NCI-H748 (cell line): ENCODE data around the gene RALGDS.

Source experiments
- DNase-seq: peaks from one replicate; lab custom pipeline; 2025; ENCODE audit not compliant: unreplicated experiment; lab: John Stamatoyannopoulos, UW

Gene RALGDS

DNA sequence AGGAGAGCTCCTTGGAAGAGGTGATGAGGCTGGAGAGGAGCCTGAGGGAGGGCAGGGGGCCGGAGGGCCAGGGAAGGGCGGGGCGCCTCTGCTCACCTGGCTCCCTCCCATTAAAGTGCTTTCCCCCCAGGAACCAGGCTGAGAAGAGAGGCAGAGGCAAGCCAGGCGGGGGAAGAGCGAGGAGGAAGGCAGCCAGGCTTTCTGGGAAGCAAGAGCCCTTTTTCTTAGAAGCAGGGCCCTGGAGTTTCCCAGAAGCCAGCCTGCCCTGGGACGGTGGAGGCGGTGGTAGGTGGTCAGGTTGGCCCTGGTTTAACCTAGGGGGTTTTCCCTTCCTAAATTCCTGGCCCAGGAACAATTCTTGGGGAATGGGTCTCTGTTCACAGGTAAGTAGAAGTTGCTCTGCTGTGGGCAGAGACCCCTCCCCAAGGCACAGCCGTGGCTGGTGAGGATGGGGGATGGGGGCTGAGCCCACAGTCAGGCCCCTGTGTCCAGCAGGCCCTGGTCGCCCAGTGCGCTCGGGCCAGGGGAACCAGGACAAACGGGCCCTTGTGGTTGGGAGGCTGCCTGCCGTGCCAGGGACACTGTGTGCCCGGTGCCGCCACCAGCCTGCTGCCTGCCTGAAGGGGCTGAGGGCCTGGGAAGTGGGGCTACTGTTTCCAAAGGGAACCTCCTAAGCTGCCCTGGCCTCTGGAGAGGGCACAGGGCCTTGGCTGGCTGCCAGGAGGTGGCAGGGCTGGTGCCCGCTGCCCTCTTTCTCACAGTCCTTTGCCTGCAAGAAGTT, 16.6 kb upstream of the RALGDS start:
- DNase-seq: no peak

DNA sequence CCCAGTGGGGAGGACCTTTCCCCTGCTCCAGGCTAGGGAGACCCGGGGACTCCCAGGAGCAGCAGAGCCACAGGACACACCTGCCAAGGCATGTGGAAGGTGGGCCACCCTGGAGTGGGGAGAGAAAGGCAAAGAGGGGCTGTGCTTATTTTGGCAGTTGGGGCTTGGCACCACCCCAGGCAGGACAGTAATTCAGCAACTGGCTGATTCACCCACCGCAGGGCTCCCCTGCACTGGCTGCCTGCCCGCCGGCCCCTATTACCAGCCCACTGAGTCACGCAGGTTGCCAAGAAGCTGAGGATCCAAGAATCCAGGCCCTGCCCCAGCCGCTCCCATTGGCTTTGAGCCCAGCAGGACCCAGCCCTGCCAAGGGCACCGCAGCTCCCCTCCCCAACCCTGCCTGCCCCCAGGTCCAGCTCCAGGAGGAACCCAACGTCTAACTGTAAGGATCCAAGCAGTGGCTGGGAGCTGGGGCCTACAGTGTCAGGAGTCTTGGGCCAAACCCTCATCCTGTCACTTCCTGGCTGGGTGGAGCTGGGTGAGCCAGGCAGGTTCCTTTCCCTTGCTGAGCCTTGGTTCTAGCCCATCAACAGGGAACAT, 14.2 kb upstream of the RALGDS start:
- DNase-seq: no peak

DNA sequence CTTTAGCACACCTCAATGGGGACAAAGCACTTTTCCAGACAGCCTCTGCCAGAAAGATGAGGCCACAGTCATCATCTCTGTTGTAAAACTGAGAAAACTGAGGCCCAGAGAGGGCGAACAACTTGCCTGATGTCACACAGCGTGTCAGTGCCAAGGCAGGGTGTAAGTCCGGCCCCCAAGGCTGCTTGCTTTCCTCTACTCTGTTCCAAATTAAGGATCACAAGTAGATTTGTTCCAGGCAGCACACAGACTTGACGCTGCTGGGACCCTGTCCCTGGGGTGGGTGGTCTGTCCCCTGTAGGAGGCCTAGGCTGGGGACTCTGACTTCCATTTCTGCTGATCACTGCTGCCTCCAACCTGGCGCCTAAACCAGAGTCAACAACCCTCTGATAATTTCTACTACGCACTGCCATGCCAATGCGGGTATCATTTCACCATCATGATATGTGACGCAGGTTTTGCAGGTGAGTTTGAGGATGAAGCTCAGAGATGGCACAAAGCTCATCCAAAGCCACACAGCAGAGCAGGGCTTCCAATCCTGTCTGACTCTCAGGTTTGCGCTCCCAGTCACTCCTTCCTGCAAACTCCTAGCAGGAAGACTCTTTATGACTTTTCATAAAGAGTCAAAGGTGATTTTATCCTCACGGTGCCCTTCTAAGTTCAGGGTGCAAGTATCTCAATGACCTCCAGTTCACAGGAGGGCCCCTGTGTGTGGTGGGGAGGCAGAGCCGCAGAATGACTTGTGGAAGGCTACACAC, 13.5 kb upstream of the RALGDS start:
- no peak for DNase-seq

- peak; percentile 95 for DNase-seq
These were observed 12.8 kb upstream of the RALGDS start for GRCh38 chr9:133133681-133134387.

- no peak for DNase-seq
These were observed 11.1 kb upstream of the RALGDS start for GRCh38 chr9:133132174-133132573.

DNA sequence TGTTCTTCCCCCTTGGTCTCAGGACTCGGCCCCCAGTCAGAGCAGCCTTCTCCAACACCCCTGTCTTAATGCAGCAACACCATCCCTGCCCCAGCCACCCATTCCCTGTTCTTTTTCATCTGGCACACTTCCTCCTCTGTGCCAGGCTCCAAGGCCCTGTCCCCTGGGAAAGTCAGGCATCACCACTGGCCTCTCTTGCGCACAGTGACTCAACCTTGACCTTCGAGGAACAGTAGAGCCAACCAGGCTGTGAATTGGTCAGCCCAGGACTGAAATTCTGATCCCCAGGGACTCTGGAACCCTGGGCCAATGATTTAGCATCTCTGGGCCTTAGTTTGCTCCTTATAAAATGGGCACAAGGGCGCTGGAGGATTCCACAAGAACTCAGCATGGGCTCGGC, 10.5 kb upstream of the RALGDS start:
- DNase-seq: no peak

DNA sequence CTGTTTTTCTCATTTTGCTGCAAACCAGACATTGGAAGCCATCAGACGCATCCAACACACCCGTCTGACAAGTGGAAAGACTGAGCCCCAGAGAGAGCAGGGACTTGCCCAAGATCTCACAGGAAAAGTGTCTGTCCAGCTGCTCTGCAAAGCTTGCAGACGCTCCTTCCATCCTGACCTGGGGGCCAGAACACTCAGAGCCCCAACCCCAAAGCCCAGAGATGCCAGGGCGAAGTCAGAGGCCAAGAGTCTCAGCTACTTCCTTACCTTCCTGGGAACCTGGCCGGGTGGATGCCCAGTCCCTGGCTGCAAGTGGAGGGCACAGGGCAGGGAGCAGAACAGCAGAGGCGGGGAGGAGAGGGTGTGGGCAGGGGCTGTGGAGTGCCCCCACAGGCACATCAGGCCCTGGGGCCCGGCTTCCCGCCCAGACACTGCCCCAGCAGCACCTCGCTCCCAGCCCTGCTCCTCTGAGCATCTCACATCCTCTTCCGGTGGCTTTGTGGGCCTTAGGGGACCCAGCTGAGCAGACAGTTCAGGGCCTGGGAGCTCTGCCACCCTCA, 9.7 kb upstream of the RALGDS start:
- no peak for DNase-seq

DNA sequence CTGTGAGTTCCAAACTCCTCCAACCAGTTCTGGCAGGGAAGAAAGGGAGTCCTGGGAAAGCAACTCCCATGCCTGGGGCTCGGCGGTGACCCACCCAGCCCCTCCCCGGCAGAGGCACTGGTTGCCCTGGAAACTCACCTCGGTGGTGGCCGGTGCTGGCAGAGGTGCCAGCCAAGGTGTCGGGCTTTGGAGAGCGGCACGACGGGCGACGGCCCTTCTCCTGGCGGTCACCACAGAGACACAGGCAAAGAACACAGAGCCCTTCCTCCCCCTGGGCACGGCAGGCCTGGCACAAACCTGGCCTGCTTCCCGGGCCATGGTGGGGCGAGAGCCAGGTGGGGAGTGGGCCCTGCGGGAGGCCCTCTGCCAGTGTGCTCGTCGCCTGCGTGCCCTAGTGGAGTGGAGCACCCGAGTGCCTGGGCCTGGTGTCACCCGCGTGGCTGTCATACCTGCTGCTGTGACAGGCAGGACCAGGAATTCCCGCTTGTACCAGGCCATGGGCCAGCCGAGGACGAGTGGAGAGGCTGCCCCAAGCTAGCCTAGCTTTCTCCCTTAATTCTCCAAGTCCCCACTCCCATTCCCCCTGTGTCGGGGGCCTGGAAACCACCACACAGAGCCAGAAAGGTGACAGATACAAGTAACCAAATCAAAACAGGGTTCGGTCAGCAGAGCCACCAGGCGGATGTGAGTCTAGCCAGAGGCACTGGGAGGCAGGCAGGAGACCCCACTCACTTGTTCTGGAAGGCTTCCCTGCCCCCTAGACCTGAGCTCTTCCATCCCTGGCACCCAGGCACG, 8.2 kb upstream of the RALGDS start:
- no peak for DNase-seq

DNA sequence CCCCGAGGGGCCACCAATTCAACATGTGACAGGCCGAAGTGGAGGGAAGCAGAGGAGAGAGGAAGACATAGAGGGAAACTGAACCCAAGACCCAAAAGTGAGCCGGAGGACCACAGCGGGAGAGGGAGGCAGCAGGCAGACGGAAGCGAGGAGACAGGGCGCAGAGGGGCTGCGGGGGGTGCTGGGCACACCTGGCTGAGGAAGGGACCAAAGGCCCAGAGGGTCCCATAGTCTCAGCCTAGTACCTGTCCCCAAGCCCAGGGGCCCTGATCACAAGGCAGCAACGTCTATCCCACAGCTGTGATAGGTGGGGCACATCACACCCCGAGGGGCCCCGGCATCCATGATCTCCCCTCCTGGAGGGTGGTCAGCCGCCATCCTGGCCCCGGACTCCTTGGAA, 7.1 kb upstream of the RALGDS start:
- no peak for DNase-seq

DNA sequence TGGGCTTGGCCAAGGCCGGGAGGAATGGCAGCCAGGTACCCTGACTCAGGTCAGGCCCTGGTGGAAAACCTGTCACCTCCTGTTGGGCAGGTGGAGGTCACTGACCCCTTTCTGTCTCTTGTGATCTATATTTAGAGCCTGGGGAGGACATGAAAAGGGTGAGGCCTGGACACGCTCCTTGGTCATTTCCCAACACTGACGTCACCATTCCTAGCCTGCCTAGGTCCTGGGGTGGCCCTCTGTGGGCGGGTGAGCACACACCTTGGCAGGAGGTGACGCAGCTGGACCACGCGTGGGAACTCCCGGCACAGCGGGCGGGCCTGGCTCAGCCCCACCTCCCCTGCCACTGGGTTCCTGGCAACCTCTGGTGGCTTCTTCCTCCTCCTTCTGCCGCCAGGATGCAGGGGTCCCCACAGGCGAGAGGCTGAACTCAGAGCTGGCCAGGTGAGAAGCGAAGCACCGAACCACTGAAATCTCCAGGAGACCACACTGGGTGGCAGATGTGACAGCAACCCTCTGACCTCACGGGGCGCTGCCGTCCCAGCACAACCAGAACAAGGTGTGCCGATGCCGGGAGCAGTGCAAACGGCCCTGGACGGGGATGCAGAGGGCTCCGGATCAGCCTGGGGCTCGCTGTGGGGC, 6.4 kb upstream of the RALGDS start:
- DNase-seq: no peak

DNA sequence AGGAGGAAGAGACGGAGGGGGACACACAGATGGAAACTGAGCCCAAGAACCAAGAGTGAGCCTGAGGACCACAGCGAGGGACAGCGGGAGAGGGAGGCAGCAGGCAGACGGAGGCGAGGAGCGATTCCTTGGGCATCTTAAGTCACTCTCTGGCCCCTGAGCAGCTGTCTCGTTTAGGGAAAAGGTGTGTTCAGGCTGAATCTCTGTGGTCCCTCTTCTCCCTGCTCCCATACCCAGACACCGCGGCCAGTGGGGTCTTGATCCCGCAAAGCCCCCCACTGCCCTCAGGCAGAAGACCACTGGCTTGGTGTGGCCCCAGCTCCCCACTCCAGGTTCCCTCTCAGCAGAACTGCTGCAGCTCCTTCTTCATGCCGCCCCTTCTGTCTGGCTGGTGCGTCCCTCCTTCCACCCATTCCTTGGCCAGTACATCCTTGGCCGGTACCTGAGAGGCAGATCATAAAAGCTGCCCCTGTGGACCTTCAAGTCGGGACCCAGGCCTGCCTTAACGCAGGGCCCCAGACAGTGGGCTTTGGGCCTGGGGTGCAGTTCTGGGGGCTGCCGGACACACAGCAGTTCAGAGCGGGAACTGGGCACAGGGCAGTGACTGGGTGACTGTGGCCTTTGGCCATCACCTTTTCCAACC, 5.8 kb upstream of the RALGDS start:
- no peak for DNase-seq

GRCh38 chr9:133125941-133126696, 5.1 kb upstream of the RALGDS start:
- DNase-seq: no peak

- no peak for DNase-seq
These were observed 3.9 kb upstream of the RALGDS start for GRCh38 chr9:133124907-133125275.

GRCh38 chr9:133124123-133124906, 3.3 kb upstream of the RALGDS start:
- DNase-seq: no peak

DNA sequence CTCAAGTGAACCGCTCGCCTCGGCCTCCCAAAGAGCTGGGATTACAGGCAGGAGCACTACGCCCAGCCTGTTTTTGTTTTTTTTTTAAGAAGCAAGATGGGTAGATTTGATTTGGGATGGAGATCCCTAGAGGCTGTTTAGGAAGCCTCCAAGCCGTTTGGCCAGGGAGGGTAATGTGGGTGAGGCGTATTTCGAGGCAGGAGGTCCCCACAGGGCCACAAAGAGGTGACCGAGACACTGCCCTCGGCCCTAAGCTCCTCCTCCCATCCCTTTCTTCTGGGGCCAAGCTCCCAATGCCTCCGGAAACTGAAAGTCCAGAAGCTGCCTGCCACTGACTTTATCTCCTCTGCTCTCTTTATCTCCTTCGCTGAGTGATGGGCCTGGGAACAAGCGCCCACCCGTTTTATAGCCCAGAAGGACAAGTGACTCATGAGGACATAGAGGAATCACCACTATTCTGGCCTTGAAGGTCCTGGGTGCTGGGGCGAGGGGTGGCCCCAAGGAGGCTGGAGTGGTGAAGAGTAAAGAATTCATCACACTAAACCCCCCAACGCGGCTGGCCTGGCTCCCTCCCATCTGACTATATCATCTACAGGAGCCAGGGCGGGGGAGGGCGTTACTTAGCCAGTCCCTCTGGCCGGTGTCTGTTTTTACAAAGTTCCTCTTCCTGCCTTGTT, 2.0 kb upstream of the RALGDS start:
- no peak for DNase-seq

DNA sequence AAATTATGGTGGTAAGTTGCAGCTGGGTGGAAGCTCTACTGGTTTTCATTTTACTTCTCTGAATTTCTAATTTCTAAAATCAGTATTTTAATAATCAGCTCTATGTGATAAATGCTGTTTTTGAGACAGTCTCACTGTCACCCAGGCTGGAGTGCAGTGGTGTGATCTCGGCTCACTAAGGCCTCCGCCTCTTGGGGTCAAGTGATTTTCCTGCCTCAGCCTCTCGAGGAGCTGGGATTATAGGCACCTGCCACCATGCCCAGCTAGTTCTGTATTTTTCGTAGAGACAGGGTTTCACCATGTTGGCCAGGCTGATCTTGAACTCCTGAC, 1.5 kb upstream of the RALGDS start:
- no peak for DNase-seq

DNA sequence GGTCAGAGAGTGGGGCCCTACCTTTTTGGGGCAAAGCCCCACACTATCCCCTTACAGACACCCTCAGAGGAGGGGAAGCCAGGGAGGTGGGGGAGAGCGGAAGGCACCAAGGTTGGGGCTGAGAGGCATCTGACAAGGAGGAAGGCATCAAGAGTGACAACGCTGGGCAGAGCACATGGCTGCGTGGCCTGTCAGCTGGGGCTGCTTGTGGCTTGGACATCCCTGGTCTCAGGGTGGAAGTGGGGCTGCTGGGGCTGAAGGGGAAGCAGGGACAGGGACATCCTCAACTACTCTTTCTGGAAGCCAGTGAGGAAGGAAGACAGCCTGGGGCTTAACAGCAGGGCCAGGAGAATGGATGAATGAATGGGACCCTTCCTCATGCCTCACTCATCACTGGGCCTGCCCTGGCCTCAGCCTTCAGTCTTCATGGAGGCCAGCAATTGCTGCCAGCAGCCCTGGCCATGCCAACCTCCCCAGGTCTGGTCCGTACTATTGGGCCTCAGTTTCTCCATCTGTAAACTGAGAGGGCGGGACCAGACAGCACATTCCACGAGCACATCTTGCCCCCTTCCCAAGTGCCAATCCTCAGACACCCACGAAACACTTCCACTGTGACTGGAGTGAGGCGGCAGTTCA, 993 bp upstream of the RALGDS start:
- DNase-seq: no peak
